Measurements from ENCODE around the gene VEPH1. TPM values are rescaled to one million over a fixed set of nuclear protein-coding genes. Genes with fewer than 3 reads are reported as not detected.

Gene VEPH1
- total and polyA plus RNA-seq, 2 donors (not counting 1 experiment from before 2014, with no cell fraction given), result not detected

GRCh38 chr3:157280354-157280753 lies 222.9 kb downstream of the VEPH1 start:
- TF ChIP-seq EZH2 (IDR thresholded peaks at IDR 0.05; ENCODE audit: borderline replicate concordance, insufficient read depth, low read depth, low read length, poor library complexity, severe bottlenecking) (no peak), CTCF (IDR thresholded peaks at IDR 0.05) (no peak)
- no peak overlapping the region for H3K27ac Mint-ChIP-seq
- CTCF ChIA-PET, result interaction anchor here (0.7 kb wide), 1 partner anchor 78 kb away, joined by 3 read pairs; no protein-coding TSS in a partner anchor

GRCh38 chr3:157279237-157279636 lies 224.0 kb downstream of the VEPH1 start:
- TF ChIP-seq EZH2 (IDR thresholded peaks at IDR 0.05; ENCODE audit: borderline replicate concordance, insufficient read depth, low read depth, low read length, poor library complexity, severe bottlenecking) (no peak), CTCF (IDR thresholded peaks at IDR 0.05) (no peak)
- DNase-seq, result no peak
- Histone ChIP-seq H3K9ac (ENCODE audit: low read length) (no peak overlapping the region), H3K9me3 (ENCODE audit: control extremely low read depth in 1 of 3, control insufficient read depth in 2 of 3, insufficient read depth in 1 of 3, low read length in 2 of 3) (no peaks in the 10 kb centered on the region), H3K27me3 (replicated peaks in 1 of 4; ENCODE audit: control extremely low read depth in 1 of 4, control insufficient read depth in 3 of 4, insufficient read depth in 4 of 4, low read length in 3 of 4) (no peaks in the 10 kb centered on the region), H4K20me1 (ENCODE audit: control insufficient read depth, insufficient read depth, low read length, poor library complexity, severe bottlenecking) (no peaks in the 10 kb centered on the region), H3K4me3 (ENCODE audit: control extremely low read depth in 1 of 5, extremely low read depth in 1 of 5, insufficient read depth in 1 of 5, low read depth in 2 of 5, low read length in 4 of 5) (no peak overlapping the region), H3K4me1 (ENCODE audit: control insufficient read depth in 2 of 2, insufficient read depth in 2 of 2, low read length in 2 of 2) (no peaks in the 10 kb centered on the region), H2AFZ (ENCODE audit: insufficient read depth, low read depth, low read length, poor library complexity, severe bottlenecking) (no peak overlapping the region), H3K36me3 (replicated peaks in 1 of 2; ENCODE audit: control extremely low read depth in 1 of 2, control insufficient read depth in 1 of 2, extremely low read depth in 1 of 2, insufficient read depth in 2 of 2, low read length in 1 of 2) (no peaks in the 10 kb centered on the region), H3K4me2 (replicated peaks; ENCODE audit: low read depth, low read length, poor library complexity, severe bottlenecking) (no peak overlapping the region), H3K27ac (ENCODE audit: low read length in 2 of 2) (no peak overlapping the region), H3K79me2 (ENCODE audit: control insufficient read depth, insufficient read depth, low read length) (no peaks in the 10 kb centered on the region)
- Mint-ChIP-seq H3K4me1 (no peaks in the 10 kb centered on the region), H3K27ac (no peak overlapping the region), H3K27me3 (no peaks in the 10 kb centered on the region), H3K9me3 (ENCODE audit: insufficient read depth) (no peaks in the 10 kb centered on the region), H3K4me3 (no peak overlapping the region)
- ATAC-seq (ENCODE audit: low read depth), result no peak
- POLR2A ChIA-PET, result no interaction called here
- CTCF ChIA-PET, result no interaction called here
- intact Hi-C loops (cut with micrococcal nuclease), result no loop called here
- WGBS (ENCODE audit: insufficient coverage), result 100% methylated on average over 1 of the region's 1 CpG

More at GRCh38 chr3:157280354-157280753, 222.9 kb downstream of the VEPH1 start:
- Histone ChIP-seq H4K20me1 (ENCODE audit: control insufficient read depth, insufficient read depth, low read length, poor library complexity, severe bottlenecking) (no peaks in the 10 kb centered on the region), H3K4me1 (ENCODE audit: control insufficient read depth in 2 of 2, insufficient read depth in 2 of 2, low read length in 2 of 2) (no peaks in the 10 kb centered on the region), H3K27me3 (replicated peaks in 1 of 4; ENCODE audit: control extremely low read depth in 1 of 4, control insufficient read depth in 3 of 4, insufficient read depth in 4 of 4, low read length in 3 of 4) (no peaks in the 10 kb centered on the region), H3K9ac (ENCODE audit: low read length) (no peak overlapping the region), H3K36me3 (replicated peaks in 1 of 2; ENCODE audit: control extremely low read depth in 1 of 2, control insufficient read depth in 1 of 2, extremely low read depth in 1 of 2, insufficient read depth in 2 of 2, low read length in 1 of 2) (no peaks in the 10 kb centered on the region), H3K9me3 (ENCODE audit: control extremely low read depth in 1 of 3, control insufficient read depth in 2 of 3, insufficient read depth in 1 of 3, low read length in 2 of 3) (no peaks in the 10 kb centered on the region), H3K4me2 (replicated peaks; ENCODE audit: low read depth, low read length, poor library complexity, severe bottlenecking) (no peak overlapping the region), H2AFZ (ENCODE audit: insufficient read depth, low read depth, low read length, poor library complexity, severe bottlenecking) (no peak overlapping the region), H3K27ac (ENCODE audit: low read length in 2 of 2) (no peak overlapping the region), H3K79me2 (ENCODE audit: control insufficient read depth, insufficient read depth, low read length) (no peaks in the 10 kb centered on the region), H3K4me3 (ENCODE audit: control extremely low read depth in 1 of 5, extremely low read depth in 1 of 5, insufficient read depth in 1 of 5, low read depth in 2 of 5, low read length in 4 of 5) (no peak overlapping the region)
- H3K4me1 Mint-ChIP-seq, result no peaks in the 10 kb centered on the region
- no peaks in the 10 kb centered on the region for H3K9me3 Mint-ChIP-seq (ENCODE audit: insufficient read depth)
- H3K4me3 Mint-ChIP-seq, result no peak overlapping the region
- intact Hi-C loops (cut with micrococcal nuclease), result no loop called here
- POLR2A ChIA-PET, result no interaction called here
- ATAC-seq (ENCODE audit: low read depth) (no peak), DNase-seq (no peak)
- no peaks in the 10 kb centered on the region for H3K27me3 Mint-ChIP-seq

Measured in B cell (primary cell).